ENCODE measurements around the gene IQSEC1. TPM values are rescaled to one million over a fixed set of nuclear protein-coding genes. Genes with fewer than 3 reads are reported as not detected.

IQSEC1 gene
- polyA plus RNA-seq, 3 donors from 2014 or later = 9.0 to 40.5 (median 15.3) TPM

DNA sequence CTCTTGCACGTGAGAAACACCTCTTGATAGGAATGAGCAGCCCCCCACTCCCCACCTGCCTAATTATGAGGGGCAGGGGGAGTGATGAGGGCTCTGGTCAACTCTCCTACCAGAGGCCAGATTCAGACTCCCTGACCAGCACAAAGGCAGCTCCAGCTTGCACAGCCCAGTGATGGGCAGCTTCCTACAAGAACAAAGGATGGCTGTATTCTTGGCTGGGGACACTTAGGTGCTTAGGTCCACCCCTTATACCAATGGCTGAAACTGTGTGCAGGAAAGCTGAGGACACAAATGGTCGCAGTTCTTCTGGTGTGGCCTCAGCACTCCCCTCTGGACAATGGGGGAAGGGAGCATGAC, 81.8 kb downstream of the IQSEC1 start:
- no peak for DNase-seq
- Mint-ChIP-seq H3K27ac (peak overlapping the region in 3 of 6 donors; percentile 17 to 83 (median 55)), H3K27me3 (ENCODE audit: low read depth in 3 of 3) (peaks cover 0 to 5% (median 4%) of the 10 kb centered on the region in 3 donors), H3K4me1 (peaks cover 52 to 64% of the 10 kb centered on the region in 2 donors), H3K36me3 (peaks cover 0 to 3% (median 0%) of the 10 kb centered on the region in 3 donors), H3K4me3 (peak overlapping the region in 4 of 5 donors; percentile 29 to 55 (median 42)), H3K9me3 (no peaks in the 10 kb centered on the region)

DNA sequence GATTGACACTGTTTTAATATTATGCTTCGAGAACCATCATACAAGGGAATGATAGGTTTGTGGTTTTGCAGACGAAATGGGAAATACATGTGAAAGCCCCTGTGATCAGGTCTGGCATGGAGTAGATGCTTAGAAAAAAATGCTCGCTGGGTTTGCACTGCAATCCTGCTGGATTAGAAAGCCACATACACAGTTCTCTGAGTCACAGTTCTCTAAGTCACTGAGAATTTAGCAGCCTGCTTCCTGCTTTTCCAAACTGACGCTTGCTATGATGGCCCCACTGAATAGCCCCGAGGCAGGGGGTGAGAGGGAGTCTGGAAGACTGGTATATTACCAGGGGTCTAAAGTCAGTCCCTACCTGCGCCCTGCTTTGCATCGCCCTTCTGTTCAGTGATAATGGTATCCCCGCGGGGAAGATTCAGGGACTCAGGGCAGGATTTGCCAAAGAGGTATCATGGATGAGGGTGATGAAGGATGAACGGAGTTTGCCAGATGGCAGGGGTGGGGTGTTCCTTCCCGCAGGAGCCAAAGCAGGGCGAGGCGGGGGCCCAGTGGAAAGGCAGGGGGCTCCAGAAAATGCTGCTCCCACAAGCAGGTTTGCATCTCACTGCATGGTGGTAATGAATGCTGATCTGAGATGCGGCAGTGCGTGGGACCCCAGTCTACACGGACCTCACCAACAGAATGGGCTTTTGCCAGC, 82.3 kb downstream of the IQSEC1 start:
- no peaks in the 10 kb centered on the region for H3K9me3 Mint-ChIP-seq
- DNase-seq = no peak
- no peak overlapping the region for H3K4me3 Mint-ChIP-seq
- H3K36me3 Mint-ChIP-seq = peaks cover 0 to 3% (median 0%) of the 10 kb centered on the region in 3 donors
- H3K27me3 Mint-ChIP-seq (ENCODE audit: low read depth in 3 of 3) = peaks cover 0 to 6% (median 4%) of the 10 kb centered on the region in 3 donors
- peaks cover 49 to 62% of the 10 kb centered on the region in 2 donors for H3K4me1 Mint-ChIP-seq
- peak overlapping the region in 5 of 6 donors; percentile 35 to 65 (median 55) for H3K27ac Mint-ChIP-seq

DNA sequence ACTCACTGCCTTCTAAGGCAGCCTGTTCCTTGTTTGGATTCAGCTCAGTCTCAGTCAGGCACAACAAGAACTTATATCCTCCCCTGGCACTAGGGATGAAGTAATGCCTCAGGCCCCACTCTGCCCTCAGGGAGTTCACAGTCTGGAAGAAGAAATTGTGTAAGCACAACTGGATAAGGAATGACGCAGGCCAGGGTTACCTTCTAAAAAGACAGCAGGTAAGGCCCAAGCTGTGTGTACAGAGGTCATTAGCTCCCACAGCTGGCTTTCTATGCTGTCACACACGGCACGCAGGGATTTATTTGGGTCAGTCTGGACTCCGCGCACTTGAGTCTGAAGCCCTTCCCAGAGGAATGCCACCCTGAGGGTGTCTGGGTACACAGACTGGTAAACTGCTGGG, 82.9 kb downstream of the IQSEC1 start:
- Mint-ChIP-seq H3K4me3 (no peak overlapping the region), H3K4me1 (peaks cover 51 to 64% of the 10 kb centered on the region in 2 donors), H3K36me3 (peaks cover 0 to 3% (median 0%) of the 10 kb centered on the region in 3 donors)

DNA sequence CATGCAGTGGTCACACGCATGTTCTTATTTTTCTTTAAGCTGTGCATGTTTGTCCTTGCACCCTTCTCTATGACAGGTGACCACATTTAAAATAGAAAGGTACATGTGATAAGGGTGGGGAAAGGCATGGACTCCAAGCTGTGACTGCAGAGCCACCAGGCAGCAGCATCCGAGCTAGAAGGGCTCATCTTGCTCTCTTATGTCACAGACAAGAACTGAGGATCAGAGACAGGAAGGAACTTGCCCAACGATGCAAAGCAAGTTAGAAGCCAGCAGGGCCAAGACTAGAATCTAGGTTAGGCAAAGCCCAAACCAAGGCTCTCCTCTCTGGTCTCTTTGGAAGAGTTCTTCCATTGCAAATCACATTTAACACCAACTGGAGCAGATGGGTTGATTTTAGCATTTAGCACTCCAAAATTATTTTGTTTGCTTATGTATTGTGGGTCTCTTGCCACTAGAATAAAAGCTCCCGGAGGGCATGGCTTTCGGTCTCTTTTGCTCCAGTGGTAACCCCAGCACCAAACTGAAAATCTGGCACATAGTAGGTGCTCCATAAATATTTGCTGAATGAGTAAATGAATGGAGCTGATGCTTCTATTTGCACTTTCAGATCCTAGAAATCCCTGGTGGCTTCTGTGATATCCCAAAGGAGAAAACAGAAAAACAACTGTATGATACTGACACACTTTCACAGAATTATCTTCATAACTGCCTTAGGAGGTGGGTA, 84.3 kb downstream of the IQSEC1 start:
- no peaks in the 10 kb centered on the region for H3K36me3 Mint-ChIP-seq
- peak overlapping the region; percentile 5 to 79 (median 39) for H3K27ac Mint-ChIP-seq
- H3K4me3 Mint-ChIP-seq = no peak overlapping the region
- no peak for DNase-seq
- H3K4me1 Mint-ChIP-seq = peaks cover 53 to 68% of the 10 kb centered on the region in 2 donors
- no peaks in the 10 kb centered on the region for H3K9me3 Mint-ChIP-seq
- peaks cover 1 to 5% (median 2%) of the 10 kb centered on the region in 3 donors for H3K27me3 Mint-ChIP-seq (ENCODE audit: low read depth in 3 of 3)

More for the DNA sequence above, 82.9 kb downstream of the IQSEC1 start:
- peaks cover 0 to 7% (median 4%) of the 10 kb centered on the region in 3 donors for H3K27me3 Mint-ChIP-seq (ENCODE audit: low read depth in 3 of 3)
- H3K9me3 Mint-ChIP-seq = no peaks in the 10 kb centered on the region
- no peak for DNase-seq
- H3K27ac Mint-ChIP-seq = peak overlapping the region in 4 of 6 donors; percentile 35 to 64 (median 49)

DNA sequence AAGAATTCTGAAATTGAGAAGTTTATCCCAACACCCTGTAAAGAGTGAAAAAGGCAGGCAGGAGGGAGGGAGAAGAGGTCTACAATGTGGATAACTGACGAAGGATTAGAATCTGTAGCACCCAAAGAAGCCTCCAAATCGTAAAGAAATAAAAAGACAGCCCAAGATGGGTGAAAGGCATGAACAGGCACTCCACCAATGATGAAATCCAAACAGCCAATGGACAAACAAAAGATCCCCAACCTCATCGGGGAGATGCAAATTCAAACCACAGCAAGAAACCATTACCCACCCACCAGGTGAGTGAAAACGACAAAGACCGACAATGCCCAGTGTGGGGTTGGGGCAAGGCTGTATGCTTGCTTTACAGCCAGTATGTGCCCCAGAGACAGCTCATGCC, 85.6 kb downstream of the IQSEC1 start:
- peak overlapping the region in 3 of 6 donors; percentile 55 to 69 (median 55) for H3K27ac Mint-ChIP-seq
- no peaks in the 10 kb centered on the region for H3K9me3 Mint-ChIP-seq
- H3K36me3 Mint-ChIP-seq = no peaks in the 10 kb centered on the region
- peaks cover 1 to 5% (median 2%) of the 10 kb centered on the region in 3 donors for H3K27me3 Mint-ChIP-seq (ENCODE audit: low read depth in 3 of 3)
- no peak overlapping the region for H3K4me3 Mint-ChIP-seq
- DNase-seq = no peak
- peaks cover 60 to 77% of the 10 kb centered on the region in 2 donors for H3K4me1 Mint-ChIP-seq

GRCh38 chr3:12986986-12987385, 86.2 kb downstream of the IQSEC1 start:
- H3K4me1 Mint-ChIP-seq = peaks cover 60 to 77% of the 10 kb centered on the region in 2 donors
- peak overlapping the region in 3 of 6 donors; percentile 55 to 69 (median 55) for H3K27ac Mint-ChIP-seq
- DNase-seq = no peak
- H3K9me3 Mint-ChIP-seq = no peaks in the 10 kb centered on the region
- peaks cover 2 to 5% (median 2%) of the 10 kb centered on the region in 3 donors for H3K27me3 Mint-ChIP-seq (ENCODE audit: low read depth in 3 of 3)
- no peaks in the 10 kb centered on the region for H3K36me3 Mint-ChIP-seq
- H3K4me3 Mint-ChIP-seq = no peak overlapping the region

GRCh38 chr3:12986521-12986920, 86.7 kb downstream of the IQSEC1 start:
- no peak for DNase-seq
- H3K27ac Mint-ChIP-seq = no peak overlapping the region
- peaks cover 2 to 5% (median 2%) of the 10 kb centered on the region in 3 donors for H3K27me3 Mint-ChIP-seq (ENCODE audit: low read depth in 3 of 3)
- H3K4me3 Mint-ChIP-seq = no peak overlapping the region
- H3K9me3 Mint-ChIP-seq = no peaks in the 10 kb centered on the region
- H3K36me3 Mint-ChIP-seq = no peaks in the 10 kb centered on the region
- peaks cover 61 to 77% of the 10 kb centered on the region in 2 donors for H3K4me1 Mint-ChIP-seq

GRCh38 chr3:12986031-12986430, 87.2 kb downstream of the IQSEC1 start:
- DNase-seq = no peak
- H3K36me3 Mint-ChIP-seq = no peaks in the 10 kb centered on the region
- peaks cover 2 to 5% (median 2%) of the 10 kb centered on the region in 3 donors for H3K27me3 Mint-ChIP-seq (ENCODE audit: low read depth in 3 of 3)
- H3K9me3 Mint-ChIP-seq = no peaks in the 10 kb centered on the region
- no peak overlapping the region for H3K4me3 Mint-ChIP-seq
- peaks cover 65 to 77% of the 10 kb centered on the region in 2 donors for H3K4me1 Mint-ChIP-seq
- peak overlapping the region in 1 of 6 donors; percentile 17 for H3K27ac Mint-ChIP-seq

DNA sequence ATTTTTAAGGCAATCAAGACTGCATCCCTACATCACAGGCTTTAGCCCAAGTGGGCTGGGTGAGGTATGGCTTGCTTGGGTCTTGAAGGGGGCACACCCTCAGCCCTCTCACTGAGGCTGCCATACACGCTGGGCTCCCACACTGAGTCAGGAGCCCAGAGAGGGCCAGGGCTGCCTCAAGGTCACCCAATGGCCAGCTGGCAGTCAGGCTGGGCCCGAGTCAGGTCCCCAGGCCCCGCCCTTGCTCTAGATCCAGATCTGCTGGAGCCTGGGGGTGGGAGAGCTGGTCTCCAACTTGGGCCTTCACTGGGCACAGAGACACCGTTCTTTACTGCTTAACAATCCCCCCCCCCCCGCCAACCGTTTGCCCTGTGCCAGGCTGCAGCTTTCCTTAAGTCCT, 88.1 kb downstream of the IQSEC1 start:
- no peaks in the 10 kb centered on the region for H3K36me3 Mint-ChIP-seq
- H3K4me3 Mint-ChIP-seq = no peak overlapping the region
- no peak for DNase-seq
- H3K27ac Mint-ChIP-seq = no peak overlapping the region
- no peaks in the 10 kb centered on the region for H3K9me3 Mint-ChIP-seq
- peaks cover 67 to 77% of the 10 kb centered on the region in 2 donors for H3K4me1 Mint-ChIP-seq
- peaks cover 2 to 5% (median 2%) of the 10 kb centered on the region in 3 donors for H3K27me3 Mint-ChIP-seq (ENCODE audit: low read depth in 3 of 3)

GRCh38 chr3:12984023-12984823, 89.0 kb downstream of the IQSEC1 start:
- no peaks in the 10 kb centered on the region for H3K36me3 Mint-ChIP-seq
- peak overlapping the region; percentile 30 to 80 (median 44) for H3K4me3 Mint-ChIP-seq
- peaks cover 66 to 72% of the 10 kb centered on the region in 2 donors for H3K4me1 Mint-ChIP-seq
- peak; percentile 70 to 75 (median 72) for DNase-seq
- peaks cover 2 to 5% (median 2%) of the 10 kb centered on the region in 3 donors for H3K27me3 Mint-ChIP-seq (ENCODE audit: low read depth in 3 of 3)
- no peaks in the 10 kb centered on the region for H3K9me3 Mint-ChIP-seq
- H3K27ac Mint-ChIP-seq = peak overlapping the region; percentile 68 to 85 (median 80)

DNA sequence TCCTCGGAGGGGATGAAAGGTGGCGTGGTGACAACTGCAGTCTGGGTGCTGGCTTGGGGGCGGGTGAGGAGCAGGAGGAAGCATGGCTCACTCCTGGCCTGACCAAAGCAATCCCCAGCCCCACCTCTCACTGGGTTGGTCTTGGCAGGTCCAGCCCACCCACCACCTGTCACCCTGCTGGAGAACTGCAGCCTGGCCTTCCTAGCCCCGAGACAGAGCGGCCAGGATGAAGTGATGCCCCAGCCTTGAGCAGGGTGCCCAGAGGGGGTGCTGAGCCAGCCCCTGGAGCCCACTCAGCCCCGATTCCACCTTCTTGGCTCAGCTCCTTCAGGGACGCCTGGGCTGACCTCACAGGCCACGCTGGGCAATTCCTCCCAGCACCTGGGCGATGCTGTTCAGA, 89.9 kb downstream of the IQSEC1 start:
- H3K4me3 Mint-ChIP-seq = peak overlapping the region; percentile 57 to 80 (median 72)
- no peak for DNase-seq
- peaks cover 61 to 68% of the 10 kb centered on the region in 2 donors for H3K4me1 Mint-ChIP-seq
- H3K36me3 Mint-ChIP-seq = no peaks in the 10 kb centered on the region
- peak overlapping the region; percentile 56 to 85 (median 78) for H3K27ac Mint-ChIP-seq
- peaks cover 2% of the 10 kb centered on the region in 3 donors for H3K27me3 Mint-ChIP-seq (ENCODE audit: low read depth in 3 of 3)
- H3K9me3 Mint-ChIP-seq = no peaks in the 10 kb centered on the region

DNA sequence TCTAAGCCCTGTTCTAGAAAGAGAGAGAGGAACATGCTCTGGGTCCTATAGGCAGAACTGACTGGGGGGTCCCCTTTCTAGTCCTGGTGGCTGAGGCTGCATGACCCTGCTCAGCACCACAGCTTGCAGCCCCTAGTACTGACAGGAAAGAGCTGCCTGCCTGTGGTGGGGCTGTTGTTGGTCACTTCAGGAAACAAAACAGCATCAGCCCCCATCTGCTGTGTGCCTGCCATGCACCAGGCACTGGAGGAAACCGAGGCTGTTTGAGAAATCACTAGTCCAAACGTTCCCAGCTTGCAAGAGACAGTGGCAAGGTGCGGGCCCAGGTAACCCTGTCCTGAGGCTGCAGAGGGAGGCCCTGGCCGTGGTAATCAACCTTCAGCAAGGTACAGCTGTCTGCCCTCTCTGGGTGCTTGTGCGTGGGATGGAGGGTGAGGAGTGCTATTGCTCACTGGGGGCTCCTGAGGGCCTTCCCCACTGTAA, 90.6 kb downstream of the IQSEC1 start:
- Mint-ChIP-seq H3K4me3 (peak overlapping the region; percentile 57 to 80 (median 72)), H3K36me3 (no peaks in the 10 kb centered on the region), H3K27ac (peak overlapping the region; percentile 71 to 87 (median 80)), H3K9me3 (no peaks in the 10 kb centered on the region), H3K4me1 (peaks cover 60 to 70% of the 10 kb centered on the region in 2 donors), H3K27me3 (ENCODE audit: low read depth in 3 of 3) (peaks cover 2% of the 10 kb centered on the region in 3 donors)
- peak; percentile 38 to 48 (median 48) for DNase-seq

Measured in immature natural killer cell (primary cell).